Tibial nerve (tissue), 4 donors: Measurements from ENCODE around the gene NOS3.

Experiments
- CTCF ChIP-seq, 5 experiments: fragments of 200-600 bp in 3 of 5; fragments of 450-650 bp in 2 of 5; sonication (generic) in 3 of 5; IDR thresholded peaks; one replicate each; pipeline ENCODE4 v1.5.1; 2016 to 2019; ENCODE audit warnings: antibody characterized with exemption in 5 of 5, mild to moderate bottlenecking in 3 of 5, moderate library complexity in 2 of 5
- EP300 ChIP-seq, 2 donors: sonication (generic); formaldehyde crosslinking; IDR thresholded peaks; one replicate each; pipeline ENCODE4 v1.6.1; 2017; ENCODE audit warnings: antibody characterized with exemption in 2 of 2, mild to moderate bottlenecking in 1 of 2
- POLR2A ChIP-seq, 2 donors: fragments of 450-650 bp; IDR thresholded peaks; one replicate each; pipeline ENCODE4 v1.6.1; 2017; ENCODE audit warnings: antibody characterized with exemption in 2 of 2, mild to moderate bottlenecking in 2 of 2, moderate library complexity in 2 of 2

GRCh38 chr7:150988230-150989226 lies 2.3 kb upstream of the NOS3 start:
- TF ChIP-seq CTCF (IDR thresholded peaks at IDR 0.05) (peak; percentile 79 to 84 (median 81)), EP300 (IDR thresholded peaks at IDR 0.05) (peak in 1 of 2 donors; percentile 19), POLR2A (IDR thresholded peaks at IDR 0.05) (no peak)
